Vagina (tissue), 2 donors: ENCODE results near the gene GM2A.
"Not testable (repeated sequence)": the region's sequence is repeated elsewhere in the genome, so short reads cannot be mapped to it uniquely, and the experiment has no call there.

Experiments
- POLR2A ChIP-seq, 2 donors: fragments of 450-650 bp; IDR thresholded peaks; one replicate each; pipeline ENCODE4 v1.6.1; 2017; ENCODE audit warnings: antibody characterized with exemption in 2 of 2, mild to moderate bottlenecking in 2 of 2, moderate library complexity in 2 of 2
- POLR2AphosphoS5 ChIP-seq, 2 donors: sonication (generic); formaldehyde crosslinking; IDR thresholded peaks; one replicate each; pipeline ENCODE4 v1.9.0; 2017; ENCODE audit warnings: antibody characterized with exemption in 2 of 2, mild to moderate bottlenecking in 2 of 2, low read depth in 1 of 2; ENCODE audit not compliant: insufficient read depth in 1 of 2
- TF ChIP-seq, protein P1 (sequence below), 3 experiments: fragments of 450-650 bp in 2 of 3; fragments of 200-600 bp in 1 of 3; sonication (generic) in 1 of 3; IDR thresholded peaks; one replicate each; pipeline ENCODE4 v1.5.1; 2017 to 2019; ENCODE audit warnings: antibody characterized with exemption in 3 of 3, mild to moderate bottlenecking in 2 of 3, moderate library complexity in 2 of 3

DNA sequence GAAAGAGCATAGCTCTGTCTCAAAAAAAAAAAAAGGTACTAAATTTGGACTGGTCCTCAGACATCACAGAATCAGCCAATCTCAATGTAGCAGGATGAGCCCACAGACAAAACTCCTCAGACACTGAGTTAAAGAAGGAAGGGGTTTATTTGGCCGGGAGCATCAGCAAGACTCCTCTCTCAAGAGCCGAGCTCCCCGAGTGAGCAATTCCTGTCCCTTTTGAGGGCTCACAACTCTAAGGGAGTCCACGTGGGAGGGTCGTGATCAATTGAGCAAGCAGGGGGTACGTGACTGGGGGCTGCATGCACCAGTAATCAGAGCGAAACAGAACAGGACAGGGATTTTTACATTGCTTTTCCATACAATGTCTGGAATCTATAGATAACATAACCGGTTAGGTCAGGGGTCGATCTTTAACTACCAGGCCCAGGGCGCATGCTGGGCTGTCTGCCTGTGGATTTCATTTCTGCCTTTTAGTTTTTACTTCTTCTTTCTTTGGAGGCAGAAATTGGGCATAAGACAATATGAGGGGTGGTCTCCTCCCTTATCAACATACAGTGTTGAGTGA lies 12.6 kb upstream of the GM2A start:
- TF ChIP-seq, protein P1, sequence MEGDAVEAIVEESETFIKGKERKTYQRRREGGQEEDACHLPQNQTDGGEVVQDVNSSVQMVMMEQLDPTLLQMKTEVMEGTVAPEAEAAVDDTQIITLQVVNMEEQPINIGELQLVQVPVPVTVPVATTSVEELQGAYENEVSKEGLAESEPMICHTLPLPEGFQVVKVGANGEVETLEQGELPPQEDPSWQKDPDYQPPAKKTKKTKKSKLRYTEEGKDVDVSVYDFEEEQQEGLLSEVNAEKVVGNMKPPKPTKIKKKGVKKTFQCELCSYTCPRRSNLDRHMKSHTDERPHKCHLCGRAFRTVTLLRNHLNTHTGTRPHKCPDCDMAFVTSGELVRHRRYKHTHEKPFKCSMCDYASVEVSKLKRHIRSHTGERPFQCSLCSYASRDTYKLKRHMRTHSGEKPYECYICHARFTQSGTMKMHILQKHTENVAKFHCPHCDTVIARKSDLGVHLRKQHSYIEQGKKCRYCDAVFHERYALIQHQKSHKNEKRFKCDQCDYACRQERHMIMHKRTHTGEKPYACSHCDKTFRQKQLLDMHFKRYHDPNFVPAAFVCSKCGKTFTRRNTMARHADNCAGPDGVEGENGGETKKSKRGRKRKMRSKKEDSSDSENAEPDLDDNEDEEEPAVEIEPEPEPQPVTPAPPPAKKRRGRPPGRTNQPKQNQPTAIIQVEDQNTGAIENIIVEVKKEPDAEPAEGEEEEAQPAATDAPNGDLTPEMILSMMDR (IDR thresholded peaks at IDR 0.05): not testable (repeated sequence)
- TF ChIP-seq POLR2A (IDR thresholded peaks at IDR 0.05); POLR2AphosphoS5 (IDR thresholded peaks at IDR 0.05; ENCODE audit: insufficient read depth in 1 of 2, low read depth in 1 of 2): not testable (repeated sequence)
